ENCODE results near the gene TBC1D24.

DNA sequence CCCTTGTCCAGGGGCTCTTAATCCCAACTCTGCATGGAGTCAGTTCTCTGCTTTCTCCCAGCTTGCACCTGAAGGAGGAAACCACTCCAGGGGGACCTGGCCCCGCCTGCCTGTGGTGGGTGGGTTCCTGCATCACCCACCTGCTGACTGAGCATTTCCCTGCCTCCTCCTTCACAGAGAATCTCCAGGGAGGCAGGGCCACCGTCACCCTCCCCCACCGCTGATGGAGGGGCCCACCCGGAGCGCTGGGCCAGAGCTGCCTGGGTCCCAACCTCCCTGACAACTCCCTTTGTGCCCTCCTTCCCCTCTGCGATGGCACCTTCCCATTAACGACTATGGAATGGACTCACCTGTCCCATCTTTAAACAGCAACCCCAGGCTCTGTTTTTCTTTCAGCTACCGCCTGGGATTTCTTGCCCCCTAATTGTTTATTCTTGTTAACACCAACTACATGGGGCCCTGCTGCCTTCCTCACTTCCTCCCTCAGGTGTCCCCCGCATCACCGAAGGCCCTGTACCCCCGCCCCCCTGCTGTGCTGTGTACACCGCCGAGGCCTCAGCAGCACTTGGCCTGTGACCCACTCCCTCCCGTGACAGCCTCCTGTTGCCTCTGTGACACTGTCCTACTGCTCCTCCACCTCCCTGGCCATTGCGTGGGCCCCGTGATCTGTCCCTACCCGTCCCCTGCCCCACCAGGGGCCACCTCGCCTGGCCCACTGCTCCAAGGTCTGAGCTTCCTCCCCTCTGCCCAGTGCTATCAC, 15.9 kb upstream of the TBC1D24 start:
- TF ChIP-seq, protein P1, sequence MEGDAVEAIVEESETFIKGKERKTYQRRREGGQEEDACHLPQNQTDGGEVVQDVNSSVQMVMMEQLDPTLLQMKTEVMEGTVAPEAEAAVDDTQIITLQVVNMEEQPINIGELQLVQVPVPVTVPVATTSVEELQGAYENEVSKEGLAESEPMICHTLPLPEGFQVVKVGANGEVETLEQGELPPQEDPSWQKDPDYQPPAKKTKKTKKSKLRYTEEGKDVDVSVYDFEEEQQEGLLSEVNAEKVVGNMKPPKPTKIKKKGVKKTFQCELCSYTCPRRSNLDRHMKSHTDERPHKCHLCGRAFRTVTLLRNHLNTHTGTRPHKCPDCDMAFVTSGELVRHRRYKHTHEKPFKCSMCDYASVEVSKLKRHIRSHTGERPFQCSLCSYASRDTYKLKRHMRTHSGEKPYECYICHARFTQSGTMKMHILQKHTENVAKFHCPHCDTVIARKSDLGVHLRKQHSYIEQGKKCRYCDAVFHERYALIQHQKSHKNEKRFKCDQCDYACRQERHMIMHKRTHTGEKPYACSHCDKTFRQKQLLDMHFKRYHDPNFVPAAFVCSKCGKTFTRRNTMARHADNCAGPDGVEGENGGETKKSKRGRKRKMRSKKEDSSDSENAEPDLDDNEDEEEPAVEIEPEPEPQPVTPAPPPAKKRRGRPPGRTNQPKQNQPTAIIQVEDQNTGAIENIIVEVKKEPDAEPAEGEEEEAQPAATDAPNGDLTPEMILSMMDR (conservative IDR thresholded peaks at IDR 0.05) = no peak
- no peak for TF ChIP-seq ZFX (IDR thresholded peaks at IDR 0.05)

All from C4-2B (cell line).